Astrocyte (in vitro differentiated cells and primary cell): ENCODE measurements around the gene TSFM. TPM values are rescaled to one million over a fixed set of nuclear protein-coding genes. Genes with fewer than 3 reads are reported as not detected.

ENCODE experiments used
- DNase-seq: peaks from one replicate; pipeline ENCODE4 v3.0.0-alpha.2; 2010; ENCODE audit warnings: low read depth
- FAIRE-seq: peaks from 2 replicates; lab custom pipeline; 2011; peaks lifted over from hg19 to GRCh38; lab: Jason Lieb, UNC
- H2AFZ ChIP-seq: 2 replicates; pipeline ENCODE4 v1.6.0; 2012; ENCODE audit warnings: low read depth, low read length, inconsistent platforms
- H3K27ac ChIP-seq: 2 replicates; pipeline ENCODE4 v1.5.1; 2011; ENCODE audit warnings: low read depth, low read length, inconsistent platforms
- H3K27me3 ChIP-seq: 2 replicates; pipeline ENCODE4 v1.6.0; 2011; ENCODE audit warnings: low read length, inconsistent platforms; ENCODE audit not compliant: insufficient read depth
- H3K36me3 ChIP-seq: 2 replicates; pipeline ENCODE4 v1.5.1; 2011; ENCODE audit warnings: low read length, inconsistent platforms; ENCODE audit not compliant: insufficient read depth
- H3K4me1 ChIP-seq: 2 replicates; pipeline ENCODE4 v1.5.1; 2011; ENCODE audit warnings: low read length, inconsistent platforms; ENCODE audit not compliant: insufficient read depth
- H3K4me2 ChIP-seq: 2 replicates; pipeline ENCODE4 v1.6.0; 2012; ENCODE audit warnings: low read length, inconsistent platforms
- H3K4me3 ChIP-seq: 2 replicates; pipeline ENCODE4 v1.5.1; 2011; ENCODE audit warnings: low read depth, mild to moderate bottlenecking, low read length, inconsistent platforms; ENCODE audit not compliant: insufficient read depth
- H3K79me2 ChIP-seq: 2 replicates; pipeline ENCODE4 v1.6.0; 2012; ENCODE audit warnings: mild to moderate bottlenecking, low read length, inconsistent platforms; ENCODE audit not compliant: insufficient read depth
- H3K9ac ChIP-seq: 2 replicates; pipeline ENCODE4 v1.6.0; 2012; ENCODE audit warnings: mild to moderate bottlenecking, low read length, inconsistent platforms
- H3K9me3 ChIP-seq: 2 replicates; pipeline ENCODE4 v1.5.1; 2012; ENCODE audit warnings: low read depth, mild to moderate bottlenecking, low read length, inconsistent platforms; ENCODE audit not compliant: insufficient read depth
- H4K20me1 ChIP-seq: 2 replicates; pipeline ENCODE4 v1.6.0; 2012; ENCODE audit warnings: low read length, inconsistent platforms; ENCODE audit not compliant: insufficient read depth
- H3K27ac Mint-ChIP-seq: one replicate; pipeline ENCODE4 v1.8.0; 2021; ENCODE audit warnings: mild to moderate bottlenecking, mixed read lengths; ENCODE audit not compliant: unreplicated experiment
- H3K27me3 Mint-ChIP-seq: one replicate; pipeline ENCODE4 v1.8.0; 2021; ENCODE audit warnings: low read depth, mixed read lengths; ENCODE audit not compliant: unreplicated experiment
- H3K36me3 Mint-ChIP-seq: one replicate; pipeline ENCODE4 v1.8.0; 2021; ENCODE audit warnings: low read depth, mixed read lengths; ENCODE audit not compliant: unreplicated experiment
- H3K4me1 Mint-ChIP-seq: one replicate; pipeline ENCODE4 v1.8.0; 2021; ENCODE audit warnings: low read depth, mixed read lengths; ENCODE audit not compliant: unreplicated experiment
- H3K4me3 Mint-ChIP-seq: one replicate; pipeline ENCODE4 v1.8.0; 2021; ENCODE audit warnings: mild to moderate bottlenecking, moderate library complexity, mixed read lengths; ENCODE audit not compliant: unreplicated experiment
- H3K9me3 Mint-ChIP-seq: one replicate; pipeline ENCODE4 v1.8.0; 2021; ENCODE audit warnings: mild to moderate bottlenecking, mixed read lengths; ENCODE audit not compliant: unreplicated experiment
- EZH2 ChIP-seq: IDR thresholded peaks from 2 replicates; pipeline ENCODE4 v1.6.1; 2012; ENCODE audit warnings: mild to moderate bottlenecking, low read length, inconsistent platforms; ENCODE audit not compliant: insufficient read depth
- total RNA-seq: library from RNA; stranded (reverse); gene quantifications from 2 replicates; pipeline ENCODE4 v1.2.1, GENCODE V29; 2021
- TF ChIP-seq, protein P1 (sequence below): IDR thresholded peaks from 2 replicates; pipeline ENCODE4 v1.5.1; 2011; ENCODE audit warnings: low read depth, mild to moderate bottlenecking, inconsistent platforms, low read length, moderate library complexity; ENCODE audit not compliant: insufficient read depth

TSFM gene
- total RNA-seq, 1 donor from 2014 or later, result 26.6 TPM

DNA sequence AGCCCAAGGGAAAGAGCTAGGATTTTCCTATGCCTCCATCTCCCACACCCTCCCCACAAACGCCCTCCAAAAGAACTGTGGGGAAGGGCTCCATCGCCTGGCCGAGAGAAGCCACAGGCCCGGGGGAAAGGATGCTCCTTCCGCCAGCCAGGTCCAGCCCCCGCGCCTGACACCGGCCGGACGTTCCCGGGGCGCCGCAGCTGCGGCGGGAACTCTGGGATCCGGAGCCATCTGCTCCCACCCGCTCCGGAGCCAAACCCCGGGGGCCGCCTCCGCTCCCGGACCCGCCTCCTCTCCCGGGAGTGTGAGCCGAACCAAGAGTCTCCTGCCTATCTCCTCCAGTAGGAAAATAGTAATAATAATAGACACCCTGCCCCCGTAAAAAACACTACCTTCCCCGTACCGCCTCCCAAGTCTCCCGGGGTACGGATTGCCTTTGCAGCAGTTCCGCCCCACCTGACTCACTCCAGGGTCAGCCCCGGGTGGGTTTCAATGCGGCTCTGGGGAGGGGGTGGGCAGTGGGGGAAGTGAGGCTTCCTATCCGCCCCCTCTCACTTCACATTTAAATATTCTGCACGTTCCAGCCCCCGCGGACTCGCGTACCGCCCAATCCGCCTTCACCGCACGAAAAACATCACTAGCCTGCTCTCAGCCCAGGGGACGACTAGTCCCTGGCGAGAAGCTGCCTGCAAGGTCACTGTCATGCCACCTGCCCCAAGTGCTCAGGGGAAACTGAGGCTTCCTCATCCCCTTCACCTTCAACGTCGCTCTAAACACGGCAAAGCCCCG is 46.4 kb upstream of the TSFM start:
- Histone ChIP-seq H3K79me2 (no peaks in the 10 kb centered on the region), H3K9me3 (no peaks in the 10 kb centered on the region), H4K20me1 (peaks cover 9% of the 10 kb centered on the region), H3K4me3 (peak overlapping the region; percentile 41), H3K4me2 (peak overlapping the region; percentile 79), H3K36me3 (no peaks in the 10 kb centered on the region), H3K9ac (no peak overlapping the region), H3K4me1 (peaks cover 11% of the 10 kb centered on the region), H3K27me3 (peaks cover 73% of the 10 kb centered on the region), H2AFZ (peak overlapping the region; percentile 46), H3K27ac (no peak overlapping the region)
- Mint-ChIP-seq H3K36me3 (peaks cover 3% of the 10 kb centered on the region), H3K27me3 (peaks cover 72% of the 10 kb centered on the region), H3K4me1 (peaks cover 19% of the 10 kb centered on the region), H3K4me3 (peak overlapping the region; percentile 83), H3K27ac (peak overlapping the region; percentile 72), H3K9me3 (peaks cover 5% of the 10 kb centered on the region)
- FAIRE-seq (no peak), DNase-seq (no peak)
- peak; percentile 32 for TF ChIP-seq EZH2
- TF ChIP-seq, protein P1, sequence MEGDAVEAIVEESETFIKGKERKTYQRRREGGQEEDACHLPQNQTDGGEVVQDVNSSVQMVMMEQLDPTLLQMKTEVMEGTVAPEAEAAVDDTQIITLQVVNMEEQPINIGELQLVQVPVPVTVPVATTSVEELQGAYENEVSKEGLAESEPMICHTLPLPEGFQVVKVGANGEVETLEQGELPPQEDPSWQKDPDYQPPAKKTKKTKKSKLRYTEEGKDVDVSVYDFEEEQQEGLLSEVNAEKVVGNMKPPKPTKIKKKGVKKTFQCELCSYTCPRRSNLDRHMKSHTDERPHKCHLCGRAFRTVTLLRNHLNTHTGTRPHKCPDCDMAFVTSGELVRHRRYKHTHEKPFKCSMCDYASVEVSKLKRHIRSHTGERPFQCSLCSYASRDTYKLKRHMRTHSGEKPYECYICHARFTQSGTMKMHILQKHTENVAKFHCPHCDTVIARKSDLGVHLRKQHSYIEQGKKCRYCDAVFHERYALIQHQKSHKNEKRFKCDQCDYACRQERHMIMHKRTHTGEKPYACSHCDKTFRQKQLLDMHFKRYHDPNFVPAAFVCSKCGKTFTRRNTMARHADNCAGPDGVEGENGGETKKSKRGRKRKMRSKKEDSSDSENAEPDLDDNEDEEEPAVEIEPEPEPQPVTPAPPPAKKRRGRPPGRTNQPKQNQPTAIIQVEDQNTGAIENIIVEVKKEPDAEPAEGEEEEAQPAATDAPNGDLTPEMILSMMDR, result no peak

DNA sequence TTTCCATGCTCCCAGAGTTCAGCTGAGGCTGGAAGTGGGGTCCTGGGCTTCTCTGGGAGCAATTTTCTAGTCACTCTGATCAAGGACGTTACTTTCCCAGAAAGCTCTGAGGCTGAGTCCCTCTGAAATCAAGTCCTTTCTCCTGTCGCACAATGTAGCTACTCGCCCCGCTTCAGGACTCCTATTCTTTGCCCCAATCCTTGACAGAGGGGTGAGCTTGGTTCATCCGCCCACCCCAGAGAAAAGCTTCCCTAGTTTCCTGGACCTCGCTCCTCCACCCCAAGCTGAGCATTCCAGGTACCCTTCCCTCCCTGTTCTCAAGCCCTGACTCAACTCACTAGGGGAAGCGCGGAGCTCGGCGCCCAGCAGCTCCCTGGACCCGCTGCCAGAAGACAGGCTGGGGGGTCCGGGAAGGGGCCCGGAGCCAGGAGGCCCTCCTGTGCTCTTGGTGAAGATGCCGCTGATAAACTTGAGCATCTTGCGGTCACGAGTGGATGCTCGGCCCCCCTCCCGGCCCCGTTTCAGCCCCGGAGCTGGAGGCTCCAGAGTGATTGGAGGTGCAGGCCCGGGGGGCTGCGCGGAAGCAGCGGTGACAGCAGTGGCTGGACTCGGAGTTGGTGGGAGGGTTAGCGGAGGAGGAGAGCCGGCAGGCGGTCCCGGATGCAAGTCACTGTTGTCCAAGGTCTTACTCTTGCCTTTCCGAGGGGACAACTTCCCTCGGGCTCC is 45.7 kb upstream of the TSFM start:
- H3K36me3 ChIP-seq, result no peaks in the 10 kb centered on the region
- Mint-ChIP-seq H3K27me3 (peaks cover 67% of the 10 kb centered on the region), H3K36me3 (peaks cover 3% of the 10 kb centered on the region), H3K4me3 (peak overlapping the region; percentile 83), H3K9me3 (peaks cover 1% of the 10 kb centered on the region), H3K27ac (no peak overlapping the region), H3K4me1 (peaks cover 19% of the 10 kb centered on the region)
- TF ChIP-seq, protein P1, result no peak
- TF ChIP-seq EZH2, result peak; percentile 18
- H3K27me3 ChIP-seq, result peaks cover 75% of the 10 kb centered on the region
- no peak overlapping the region for H2AFZ ChIP-seq
- H3K9me3 ChIP-seq, result no peaks in the 10 kb centered on the region
- peak overlapping the region; percentile 79 for H3K4me2 ChIP-seq
- peaks cover 11% of the 10 kb centered on the region for H3K4me1 ChIP-seq
- no peak for FAIRE-seq
- no peak overlapping the region for H3K4me3 ChIP-seq
- no peak for DNase-seq
- H4K20me1 ChIP-seq, result peaks cover 9% of the 10 kb centered on the region
- H3K79me2 ChIP-seq, result no peaks in the 10 kb centered on the region
- no peak overlapping the region for H3K27ac ChIP-seq
- H3K9ac ChIP-seq, result no peak overlapping the region
